HG03196 (cell line): ENCODE data around the gene NOS2.

Experiments
- ATAC-seq: cut with Tn5 transposase; IDR thresholded peaks from one replicate; pipeline ENCODE4 v1.9.1; 2021; ENCODE audit not compliant: unreplicated experiment

The NOS2 gene

GRCh38 chr17:27821318-27821717 lies 21.0 kb upstream of the NOS2 start:
- no peak for ATAC-seq

- ATAC-seq = no peak
These were observed 18.8 kb upstream of the NOS2 start for GRCh38 chr17:27819145-27819544.

DNA sequence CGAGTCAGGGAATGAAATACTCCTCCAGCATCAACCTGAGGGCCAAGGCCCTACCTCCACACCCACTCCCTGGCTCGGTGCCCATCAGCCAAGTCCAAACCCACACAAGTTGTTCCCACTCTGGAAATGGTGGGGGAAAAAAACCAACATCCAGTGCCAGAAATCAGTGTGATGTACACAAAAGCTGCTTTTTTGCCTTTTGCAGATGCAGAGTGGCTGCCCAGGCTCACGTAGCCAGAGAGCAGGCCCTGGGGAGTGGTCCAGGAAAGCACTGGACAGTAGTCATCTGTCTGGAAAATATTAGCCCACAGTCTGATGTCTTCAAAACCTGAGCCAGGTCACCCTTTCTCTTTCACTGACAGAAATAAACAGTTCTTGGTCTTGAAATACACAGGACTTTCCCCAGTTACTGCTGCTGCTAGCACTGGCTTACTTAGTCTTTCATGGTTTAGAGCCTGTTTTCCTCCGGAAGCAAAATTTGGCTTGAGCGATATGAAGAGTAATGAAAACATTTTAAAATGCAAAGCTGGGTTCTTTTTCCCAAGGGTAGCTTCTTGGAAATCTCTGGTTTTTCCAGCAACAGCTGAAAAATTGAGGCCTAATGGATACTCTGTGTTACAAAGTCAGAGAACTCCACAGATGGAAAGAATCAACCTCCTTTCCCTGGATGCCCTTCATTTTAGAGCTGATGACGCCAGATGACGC lies 18.2 kb upstream of the NOS2 start:
- no peak for ATAC-seq

DNA sequence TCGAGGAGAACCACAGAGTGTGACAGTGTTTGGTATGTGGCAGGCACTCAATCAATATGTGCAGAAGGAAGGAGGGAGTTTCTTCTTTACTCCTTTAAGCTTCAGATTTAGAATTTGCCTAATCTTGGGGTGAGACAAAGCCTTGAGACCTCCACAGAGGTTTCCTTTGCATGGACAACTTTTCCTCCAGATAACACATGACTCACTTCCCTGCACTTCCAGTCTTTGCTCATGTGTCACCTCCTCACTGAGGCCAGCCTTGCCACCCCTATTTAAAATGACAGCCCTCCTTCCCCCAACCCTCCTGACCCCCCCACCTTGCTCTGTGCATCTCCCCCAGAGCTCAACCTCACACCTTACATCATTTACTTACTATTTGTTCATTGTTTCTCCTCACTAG lies 17.4 kb upstream of the NOS2 start:
- ATAC-seq = no peak

GRCh38 chr17:27816946-27817345 lies 16.6 kb upstream of the NOS2 start:
- ATAC-seq = no peak

DNA sequence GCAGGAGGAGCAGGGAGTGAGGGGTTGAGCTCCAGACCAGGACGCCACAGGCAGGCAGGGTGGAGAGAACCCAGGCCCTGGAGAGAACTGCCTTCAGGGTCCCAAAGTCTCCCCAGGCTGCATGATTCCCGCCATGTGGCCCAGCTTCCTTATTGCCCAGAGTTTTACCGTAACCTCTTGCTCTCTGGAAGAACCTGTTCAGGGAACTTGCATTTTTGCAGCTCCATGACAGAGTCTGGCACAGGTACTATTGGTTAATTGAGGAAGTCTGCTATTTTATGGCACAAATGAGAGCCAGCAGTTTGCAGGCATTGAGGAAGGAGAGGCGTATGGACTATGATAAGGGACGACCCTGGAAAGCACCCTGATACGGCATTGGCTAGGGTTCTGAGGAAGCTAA lies 11.6 kb upstream of the NOS2 start:
- no peak for ATAC-seq

- ATAC-seq = no peak
These were observed 10.7 kb upstream of the NOS2 start for GRCh38 chr17:27810902-27811557.

DNA sequence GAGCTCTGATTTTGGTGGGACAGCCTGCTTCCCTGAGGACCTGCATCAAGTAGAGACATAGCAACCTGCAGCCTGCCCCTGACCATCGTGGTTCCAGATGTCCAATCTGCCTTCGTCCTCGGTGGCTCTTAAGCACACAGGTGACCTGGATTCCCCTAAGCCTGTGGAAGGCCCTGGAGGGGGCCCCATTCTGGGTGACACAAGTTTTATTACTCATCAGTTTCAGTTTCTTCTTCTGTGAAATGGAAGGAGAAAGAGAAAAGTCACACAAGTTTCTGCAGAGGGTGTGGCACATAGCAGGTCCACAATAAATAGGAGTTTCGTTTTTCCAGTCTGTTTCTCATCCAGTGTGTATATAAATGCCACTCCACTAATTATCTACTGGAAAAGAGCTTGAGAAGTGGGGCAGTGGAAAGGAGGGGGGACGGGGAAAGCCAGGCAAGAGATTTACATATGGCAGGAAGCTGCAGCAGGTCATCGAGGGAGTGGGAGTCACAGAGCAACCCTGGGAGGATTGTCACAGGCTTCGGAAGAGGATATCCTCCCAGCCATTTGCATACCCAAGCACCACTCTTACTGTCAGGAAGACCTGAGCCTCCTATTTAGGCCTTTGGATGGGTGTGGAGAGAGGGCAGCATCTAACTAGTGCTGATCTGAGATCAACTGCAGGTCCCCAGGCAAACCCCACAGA lies 10.0 kb upstream of the NOS2 start:
- peak; percentile 39 for ATAC-seq

DNA sequence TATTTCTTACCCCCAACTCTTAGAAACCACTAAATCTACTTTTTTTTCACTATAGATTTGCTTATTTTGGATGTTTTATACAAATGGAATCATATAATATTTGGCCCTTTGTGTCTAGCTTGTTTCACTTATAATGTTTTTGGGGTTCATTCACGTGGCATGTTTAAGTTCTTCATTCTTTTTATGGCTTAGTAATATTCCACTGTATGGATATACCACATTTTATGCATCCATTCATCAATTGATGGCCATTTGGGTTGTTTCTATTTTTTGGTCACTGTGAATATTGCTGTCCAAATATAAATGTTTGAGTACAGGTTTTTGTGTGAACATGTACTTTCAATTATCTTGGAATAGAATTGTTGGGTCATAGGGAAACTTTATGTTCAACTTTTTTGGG lies 9.2 kb upstream of the NOS2 start:
- ATAC-seq = no peak

DNA sequence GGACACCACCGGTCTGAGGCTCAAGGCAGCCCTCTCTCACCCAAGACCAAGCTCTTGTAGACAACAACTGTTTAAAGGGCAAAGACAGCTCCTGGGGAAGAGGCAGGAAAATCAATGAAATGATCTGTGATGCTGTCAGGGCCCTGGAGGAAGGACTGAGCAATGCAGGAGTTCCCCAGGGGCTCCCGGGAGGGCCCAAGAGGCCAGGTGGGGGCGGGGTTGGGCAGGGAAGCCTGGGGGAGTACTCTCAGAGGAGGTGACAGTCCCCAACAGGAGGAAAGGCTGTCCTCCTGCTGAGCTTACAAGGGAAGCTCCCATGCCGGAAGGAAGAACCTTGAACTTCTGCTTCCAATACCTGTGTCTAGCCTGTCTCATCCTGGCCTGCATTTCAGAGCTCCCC lies 8.3 kb upstream of the NOS2 start:
- ATAC-seq = no peak

- peak; percentile 49 for ATAC-seq
These were observed 7.5 kb upstream of the NOS2 start for GRCh38 chr17:27807567-27808470.

DNA sequence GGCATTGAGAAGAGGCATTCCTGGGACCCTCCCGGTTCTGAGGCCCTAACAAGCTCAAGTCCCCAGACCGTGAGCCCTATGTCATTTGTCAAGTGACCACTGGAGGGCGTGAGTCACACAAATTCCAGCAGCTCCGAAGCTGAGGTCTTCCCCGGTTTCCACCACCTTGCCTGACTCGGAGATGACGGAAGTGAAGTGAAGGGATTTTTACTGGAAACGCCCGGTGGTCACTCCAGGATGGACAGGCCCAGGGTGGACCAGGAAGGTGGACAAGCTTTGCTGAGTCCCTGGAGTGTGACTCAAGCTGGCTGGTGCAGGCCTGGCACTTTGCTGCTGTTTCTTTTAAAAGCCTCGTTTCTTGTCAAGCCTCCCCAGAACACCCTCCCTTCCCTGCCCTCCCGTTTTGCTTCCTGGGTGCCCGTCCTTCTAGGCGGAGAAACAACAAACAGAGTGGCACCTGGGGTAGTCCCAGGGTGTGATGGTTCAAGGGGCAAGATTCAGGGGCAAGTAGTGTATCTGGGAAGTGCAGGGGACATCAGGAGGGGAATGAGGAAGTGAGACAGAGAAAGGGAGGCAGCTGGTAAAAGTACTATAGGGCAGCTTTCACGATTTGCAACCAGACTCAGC lies 5.3 kb upstream of the NOS2 start:
- peak; percentile 41 for ATAC-seq

DNA sequence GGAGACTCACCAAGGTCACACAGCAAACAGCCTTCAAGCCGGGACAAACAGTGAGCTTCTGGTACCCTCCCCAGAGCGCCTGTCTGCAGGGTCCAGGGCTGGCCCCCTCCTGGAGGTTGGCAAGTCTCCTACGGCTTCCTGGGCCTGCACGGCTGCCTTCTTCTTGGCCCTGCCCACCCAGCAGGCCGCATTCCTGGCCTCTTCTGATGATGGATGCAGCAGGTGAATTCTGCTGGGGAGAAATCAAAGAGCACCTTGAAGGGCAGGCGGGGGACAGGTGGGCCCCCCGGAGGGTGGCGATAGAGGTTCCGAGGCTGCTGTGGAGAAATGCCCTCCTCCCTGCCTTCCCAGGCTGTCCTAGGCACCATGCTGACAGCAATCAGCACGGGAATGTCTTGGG lies 3.8 kb upstream of the NOS2 start:
- no peak for ATAC-seq

GRCh38 chr17:27802962-27803680 lies 2.8 kb upstream of the NOS2 start:
- ATAC-seq = no peak

- no peak for ATAC-seq
These were observed 1.7 kb upstream of the NOS2 start for GRCh38 chr17:27802033-27802432.

- no peak for ATAC-seq
These were observed 2.0 kb downstream of the NOS2 start for GRCh38 chr17:27798376-27798775.

- ATAC-seq = no peak
These were observed 2.8 kb downstream of the NOS2 start for GRCh38 chr17:27797390-27798091.

- no peak for ATAC-seq
These were observed 6.3 kb downstream of the NOS2 start for GRCh38 chr17:27793906-27794569.
